WTC11 (cell line): ENCODE results near the gene RBBP6.

Experiments
- ATF3 ChIP-seq: sonication (generic); formaldehyde crosslinking; conservative IDR thresholded peaks from 2 replicates; pipeline ENCODE4 v1.8.1; 2022; ENCODE audit warnings: mild to moderate bottlenecking, missing genetic modification reagents
- CTCF ChIP-seq: fragments of 200-600 bp; IDR thresholded peaks from 2 replicates; pipeline ENCODE4 v1.8.0; 2022; ENCODE audit warnings: antibody characterized with exemption
- E2F4 ChIP-seq: sonication (generic); formaldehyde crosslinking; IDR thresholded peaks from 2 replicates; pipeline ENCODE4 v1.8.1; 2022; ENCODE audit warnings: low read depth, mild to moderate bottlenecking, moderate library complexity, missing genetic modification reagents, borderline replicate concordance
- ERG ChIP-seq: fragments of 250-450 bp; sonication (Bioruptor Pico); IDR thresholded peaks from 2 replicates; pipeline ENCODE4 v1.8.0; 2021; ENCODE audit warnings: mild to moderate bottlenecking
- GRHL2 ChIP-seq: fragments of 250-450 bp; sonication (Bioruptor Pico); IDR thresholded peaks from 2 replicates; pipeline ENCODE4 v1.8.0; 2022; ENCODE audit warnings: mild to moderate bottlenecking, moderate library complexity; ENCODE audit not compliant: insufficient replicate concordance, severe bottlenecking
- HMGXB4 ChIP-seq: sonication (generic); formaldehyde crosslinking; IDR thresholded peaks from 2 replicates; pipeline ENCODE4 v1.8.1; 2023; ENCODE audit warnings: mild to moderate bottlenecking, moderate library complexity, missing genetic modification reagents
- JUN ChIP-seq: sonication (generic); formaldehyde crosslinking; IDR thresholded peaks from 2 replicates; pipeline ENCODE4 v1.8.0; 2023; ENCODE audit warnings: mild to moderate bottlenecking, missing genetic modification reagents
- MAX ChIP-seq: sonication (generic); formaldehyde crosslinking; IDR thresholded peaks from 2 replicates; pipeline ENCODE4 v1.8.0; 2022; ENCODE audit warnings: mild to moderate bottlenecking, missing genetic modification reagents
- MLX ChIP-seq: sonication (generic); formaldehyde crosslinking; IDR thresholded peaks from 2 replicates; pipeline ENCODE4 v1.8.1; 2023; ENCODE audit warnings: mild to moderate bottlenecking, missing genetic modification reagents, moderate library complexity
- MXD4 ChIP-seq: fragments of 250-450 bp; sonication (Bioruptor Pico); IDR thresholded peaks from 2 replicates; pipeline ENCODE4 v1.8.0; 2021; ENCODE audit warnings: mild to moderate bottlenecking, moderate library complexity, borderline replicate concordance
- NFE2L1 ChIP-seq: sonication (generic); formaldehyde crosslinking; IDR thresholded peaks from 2 replicates; pipeline ENCODE4 v1.8.1; 2023; ENCODE audit warnings: missing genetic modification reagents
- NR2C2 ChIP-seq: sonication (generic); formaldehyde crosslinking; IDR thresholded peaks from 2 replicates; pipeline ENCODE4 v1.8.0; 2022; ENCODE audit warnings: mild to moderate bottlenecking, missing genetic modification reagents
- NR3C1 ChIP-seq: sonication (generic); formaldehyde crosslinking; conservative IDR thresholded peaks from 2 replicates; pipeline ENCODE4 v1.8.1; 2023; ENCODE audit warnings: low read depth, mild to moderate bottlenecking, missing genetic modification reagents
- TEAD1 ChIP-seq: sonication (generic); formaldehyde crosslinking; IDR thresholded peaks from 2 replicates; pipeline ENCODE4 v1.8.0; 2022; ENCODE audit warnings: mild to moderate bottlenecking, missing genetic modification reagents

- TF ChIP-seq CTCF (no peak), ERG (no peak), GRHL2 (CRISPR knock-in tag) (no peak), NR2C2 (CRISPR knock-in tag) (no peak), JUN (CRISPR knock-in tag) (no peak), HMGXB4 (CRISPR knock-in tag) (no peak), MLX (no peak), ATF3 (CRISPR knock-in tag) (no peak), TEAD1 (CRISPR knock-in tag) (no peak), E2F4 (CRISPR knock-in tag) (no peak), MXD4 (CRISPR knock-in tag) (no peak), NR3C1 (no peak), MAX (CRISPR knock-in tag) (no peak), NFE2L1 (CRISPR knock-in tag) (no peak)
Observed at GRCh38 chr16:24598777-24599437, 59.5 kb downstream of the RBBP6 start.
